PFSK-1 (cell line): ENCODE measurements around the gene HOXB13. TPM values are rescaled to one million over a fixed set of nuclear protein-coding genes. Genes with fewer than 3 reads are reported as not detected.

ENCODE experiments used
- FOXP2 ChIP-seq: optimal IDR thresholded peaks from 2 replicates; pipeline ENCODE3; 2011; ENCODE audit warnings: borderline replicate concordance, control low read depth, inconsistent platforms; ENCODE audit not compliant: insufficient read depth; ENCODE audit errors: extremely low read length, extremely low read depth
- POLR2AphosphoS5 ChIP-seq: IDR thresholded peaks from 2 replicates; pipeline ENCODE4 v1.6.1; 2012; ENCODE audit warnings: low read depth, mild to moderate bottlenecking, control low read depth, low read length, moderate library complexity
- SIN3A ChIP-seq: IDR thresholded peaks from 2 replicates; pipeline ENCODE4 v1.6.1; 2012; ENCODE audit warnings: mild to moderate bottlenecking, low read length, moderate library complexity, borderline replicate concordance; ENCODE audit not compliant: insufficient read depth
- TAF1 ChIP-seq: IDR thresholded peaks from 2 replicates; pipeline ENCODE4 v1.6.1; 2012; ENCODE audit warnings: low read length, control low read depth, borderline replicate concordance; ENCODE audit not compliant: insufficient read depth
- polyA plus RNA-seq: library from polyadenylated mRNA; unstranded; fragments of >200 nt; gene quantifications from one replicate; pipeline ENCODE4 v1.2.1, GENCODE V29; 2012; ENCODE audit warnings: low read depth, missing spikeins; ENCODE audit not compliant: insufficient read length
- TF ChIP-seq, protein P1 (sequence below), 2 experiments: IDR thresholded peaks; 2 replicates each; pipeline versions ENCODE4 v1.6.1 to v1.8.0; 2011 to 2012; ENCODE audit warnings: low read depth in 2 of 2, low read length in 2 of 2, control low read depth in 1 of 2, inconsistent platforms in 1 of 2, mild to moderate bottlenecking in 1 of 2, moderate library complexity in 1 of 2; ENCODE audit not compliant: insufficient read depth in 1 of 2

HOXB13 gene
- polyA plus RNA-seq = not detected

DNA sequence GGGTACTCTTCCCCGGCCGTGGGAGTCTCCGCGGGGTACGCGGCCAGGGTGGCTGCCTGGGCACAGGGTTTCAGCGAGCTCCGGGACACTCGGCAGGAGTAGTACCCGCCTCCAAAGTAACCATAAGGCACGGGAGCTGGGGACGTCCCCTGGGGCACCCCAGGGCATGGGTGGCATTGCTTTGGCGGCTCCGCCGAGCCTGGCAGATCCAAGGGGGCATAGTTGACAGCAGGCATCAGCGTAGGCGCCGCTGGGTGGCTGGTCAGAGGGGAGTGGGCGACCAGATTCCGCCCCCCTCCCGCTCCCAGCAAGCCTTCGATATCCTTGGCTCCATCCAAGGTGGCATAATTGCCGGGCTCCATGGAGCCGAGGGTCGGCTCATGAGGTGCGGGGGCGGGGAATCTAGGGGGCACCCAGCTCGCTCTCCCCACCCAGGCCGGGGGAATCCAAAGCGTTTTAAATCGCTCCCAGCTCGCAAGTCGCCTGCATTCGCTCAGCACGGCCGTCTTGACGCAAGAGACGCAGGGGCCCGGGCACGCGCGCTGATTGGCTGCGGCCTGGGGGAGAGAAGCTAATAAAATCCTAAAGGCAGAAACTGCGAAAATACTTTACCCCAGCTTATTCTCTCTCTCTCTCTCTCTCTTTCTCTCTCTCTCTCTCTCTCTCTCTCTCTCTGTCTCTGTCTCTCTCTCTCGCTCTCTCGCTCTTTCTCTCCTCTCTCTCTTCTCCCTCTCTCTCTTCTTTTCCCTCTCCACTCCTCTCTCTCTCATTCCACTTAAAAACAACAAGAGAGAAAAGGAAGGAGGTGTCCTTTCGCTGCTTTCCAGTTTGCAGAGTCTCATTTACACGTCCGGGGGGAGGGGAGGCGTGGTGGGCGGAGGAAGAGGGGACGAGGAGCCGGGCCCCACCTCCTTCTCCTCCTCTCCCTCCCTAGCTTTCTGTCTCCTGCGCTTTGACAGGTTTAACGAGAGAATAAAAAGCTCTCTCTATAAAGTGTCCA is at the start of gene HOXB13:
HOXB13 (minus strand) TSS at position 519 of the 1,000 bp plus-strand sequence; CDS start at position 362, 157 bp downstream.
- TF ChIP-seq TAF1 = no peak
- TF ChIP-seq, protein P1, sequence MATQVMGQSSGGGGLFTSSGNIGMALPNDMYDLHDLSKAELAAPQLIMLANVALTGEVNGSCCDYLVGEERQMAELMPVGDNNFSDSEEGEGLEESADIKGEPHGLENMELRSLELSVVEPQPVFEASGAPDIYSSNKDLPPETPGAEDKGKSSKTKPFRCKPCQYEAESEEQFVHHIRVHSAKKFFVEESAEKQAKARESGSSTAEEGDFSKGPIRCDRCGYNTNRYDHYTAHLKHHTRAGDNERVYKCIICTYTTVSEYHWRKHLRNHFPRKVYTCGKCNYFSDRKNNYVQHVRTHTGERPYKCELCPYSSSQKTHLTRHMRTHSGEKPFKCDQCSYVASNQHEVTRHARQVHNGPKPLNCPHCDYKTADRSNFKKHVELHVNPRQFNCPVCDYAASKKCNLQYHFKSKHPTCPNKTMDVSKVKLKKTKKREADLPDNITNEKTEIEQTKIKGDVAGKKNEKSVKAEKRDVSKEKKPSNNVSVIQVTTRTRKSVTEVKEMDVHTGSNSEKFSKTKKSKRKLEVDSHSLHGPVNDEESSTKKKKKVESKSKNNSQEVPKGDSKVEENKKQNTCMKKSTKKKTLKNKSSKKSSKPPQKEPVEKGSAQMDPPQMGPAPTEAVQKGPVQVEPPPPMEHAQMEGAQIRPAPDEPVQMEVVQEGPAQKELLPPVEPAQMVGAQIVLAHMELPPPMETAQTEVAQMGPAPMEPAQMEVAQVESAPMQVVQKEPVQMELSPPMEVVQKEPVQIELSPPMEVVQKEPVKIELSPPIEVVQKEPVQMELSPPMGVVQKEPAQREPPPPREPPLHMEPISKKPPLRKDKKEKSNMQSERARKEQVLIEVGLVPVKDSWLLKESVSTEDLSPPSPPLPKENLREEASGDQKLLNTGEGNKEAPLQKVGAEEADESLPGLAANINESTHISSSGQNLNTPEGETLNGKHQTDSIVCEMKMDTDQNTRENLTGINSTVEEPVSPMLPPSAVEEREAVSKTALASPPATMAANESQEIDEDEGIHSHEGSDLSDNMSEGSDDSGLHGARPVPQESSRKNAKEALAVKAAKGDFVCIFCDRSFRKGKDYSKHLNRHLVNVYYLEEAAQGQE (IDR thresholded peaks at IDR 0.05; ENCODE audit: insufficient read depth in 1 of 2, low read depth in 2 of 2, low read length in 2 of 2) = no peak
- TF ChIP-seq SIN3A = no peak
- no peak for TF ChIP-seq FOXP2
- no peak for TF ChIP-seq POLR2AphosphoS5

DNA sequence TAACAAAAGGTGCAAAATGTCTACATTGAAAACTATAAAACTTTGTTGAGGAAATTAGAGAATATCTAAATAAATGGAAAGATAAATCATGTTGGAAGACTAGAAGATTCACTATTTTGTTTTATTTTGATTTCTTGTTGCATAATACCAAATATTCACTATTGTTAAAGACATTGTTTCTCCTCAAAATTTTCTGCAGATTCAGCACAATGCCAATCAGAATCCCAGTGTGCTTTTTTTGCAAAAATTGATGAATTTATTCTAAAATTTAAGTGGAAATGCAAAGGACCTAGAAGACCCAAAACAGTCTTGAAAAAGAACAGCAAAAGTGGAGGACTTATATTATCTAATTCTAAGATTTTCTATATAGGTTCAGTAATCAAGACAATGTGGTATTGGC is 48.1 kb upstream of the HOXB13 start:
- TF ChIP-seq, protein P1 (IDR thresholded peaks at IDR 0.05; ENCODE audit: insufficient read depth in 1 of 2, low read depth in 2 of 2, low read length in 2 of 2) = no peak
- TF ChIP-seq FOXP2 = no peak

DNA sequence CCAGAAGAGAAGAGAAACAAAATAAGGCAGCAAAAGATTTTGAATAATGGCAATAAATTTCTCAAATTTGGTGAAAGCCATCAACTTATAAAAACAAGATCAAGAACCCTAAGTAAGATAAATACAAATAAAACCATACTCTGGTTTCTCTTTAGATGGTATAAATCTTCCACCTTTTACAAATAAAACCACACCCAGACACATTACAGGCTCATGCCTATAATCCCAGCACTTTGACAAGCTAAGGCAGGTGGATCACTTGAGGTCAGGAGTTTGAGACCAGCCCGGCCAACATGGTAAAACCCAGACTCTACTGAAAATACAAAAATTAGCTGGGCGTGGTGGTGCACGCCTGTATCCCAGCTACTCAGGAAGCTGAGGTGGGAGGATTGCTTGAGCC is 44.7 kb upstream of the HOXB13 start:
- TF ChIP-seq TAF1 (no peak), SIN3A (no peak), FOXP2 (no peak), POLR2AphosphoS5 (no peak)
- TF ChIP-seq, protein P1 (IDR thresholded peaks at IDR 0.05; ENCODE audit: insufficient read depth in 1 of 2, low read depth in 2 of 2, low read length in 2 of 2) = no peak

DNA sequence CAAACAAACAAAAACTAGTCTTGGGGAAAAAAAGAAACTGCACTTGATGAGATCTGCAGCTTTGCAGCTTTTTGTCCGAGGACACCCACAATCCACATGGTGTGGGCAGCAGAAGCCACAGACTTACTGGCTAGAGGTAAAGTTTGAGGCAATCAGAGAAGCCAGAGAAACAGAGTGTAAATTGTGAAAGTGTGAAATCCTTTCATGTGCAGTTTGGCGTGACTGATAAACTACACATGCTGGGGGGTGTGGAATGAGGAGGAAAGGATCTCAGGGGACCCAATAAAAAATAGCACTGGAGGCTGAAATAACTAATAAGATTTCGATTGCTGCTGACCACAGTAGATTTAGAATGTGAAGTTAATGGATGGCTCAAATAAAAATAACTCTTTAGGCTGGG is 42.4 kb upstream of the HOXB13 start:
- TF ChIP-seq, protein P1 (IDR thresholded peaks at IDR 0.05; ENCODE audit: insufficient read depth in 1 of 2, low read depth in 2 of 2, low read length in 2 of 2) = no peak
- TF ChIP-seq SIN3A (no peak), POLR2AphosphoS5 (no peak), TAF1 (no peak), FOXP2 (no peak)
